ENCODE results near the gene BLID.

DNA sequence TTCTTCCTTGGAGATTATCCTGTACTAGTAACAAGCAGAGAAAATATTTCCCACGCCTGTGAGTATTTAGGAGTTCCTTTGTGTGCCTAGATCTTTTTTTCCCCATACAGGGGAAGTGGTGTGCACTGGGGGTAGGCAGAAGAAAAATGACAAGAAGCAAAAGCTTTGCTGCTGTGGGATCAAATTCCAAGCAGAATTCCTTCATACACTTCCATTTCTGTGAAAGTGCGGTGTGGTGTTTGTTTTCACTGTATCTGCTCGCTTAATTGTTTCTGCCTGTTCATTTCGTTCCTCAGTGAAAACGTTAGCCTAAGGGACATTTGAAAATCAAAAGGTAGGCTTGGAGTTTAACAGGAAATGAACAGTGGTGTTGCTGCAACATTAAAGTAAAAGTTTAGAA is 47.9 kb downstream of the BLID start:
- TF ChIP-seq, protein P1, sequence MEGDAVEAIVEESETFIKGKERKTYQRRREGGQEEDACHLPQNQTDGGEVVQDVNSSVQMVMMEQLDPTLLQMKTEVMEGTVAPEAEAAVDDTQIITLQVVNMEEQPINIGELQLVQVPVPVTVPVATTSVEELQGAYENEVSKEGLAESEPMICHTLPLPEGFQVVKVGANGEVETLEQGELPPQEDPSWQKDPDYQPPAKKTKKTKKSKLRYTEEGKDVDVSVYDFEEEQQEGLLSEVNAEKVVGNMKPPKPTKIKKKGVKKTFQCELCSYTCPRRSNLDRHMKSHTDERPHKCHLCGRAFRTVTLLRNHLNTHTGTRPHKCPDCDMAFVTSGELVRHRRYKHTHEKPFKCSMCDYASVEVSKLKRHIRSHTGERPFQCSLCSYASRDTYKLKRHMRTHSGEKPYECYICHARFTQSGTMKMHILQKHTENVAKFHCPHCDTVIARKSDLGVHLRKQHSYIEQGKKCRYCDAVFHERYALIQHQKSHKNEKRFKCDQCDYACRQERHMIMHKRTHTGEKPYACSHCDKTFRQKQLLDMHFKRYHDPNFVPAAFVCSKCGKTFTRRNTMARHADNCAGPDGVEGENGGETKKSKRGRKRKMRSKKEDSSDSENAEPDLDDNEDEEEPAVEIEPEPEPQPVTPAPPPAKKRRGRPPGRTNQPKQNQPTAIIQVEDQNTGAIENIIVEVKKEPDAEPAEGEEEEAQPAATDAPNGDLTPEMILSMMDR (IDR thresholded peaks at IDR 0.05; ENCODE audit: poor library complexity, severe bottlenecking), result no peak
- no peak for TF ChIP-seq TAF1 (IDR thresholded peaks at IDR 0.05; ENCODE audit: low read depth)
- TF ChIP-seq EZH2 (IDR thresholded peaks at IDR 0.05; ENCODE audit: borderline replicate concordance, insufficient read depth, low read length, poor library complexity, severe bottlenecking), result no peak

Data from neural cell (in vitro differentiated cells).